Esophagus squamous epithelium (tissue), 4 donors: ENCODE results near the gene ZNF644.

ENCODE experiments used
- CTCF ChIP-seq, 6 experiments: fragments of 450-650 bp in 4 of 6; fragments of 200-600 bp in 2 of 6; sonication (generic) in 2 of 6; IDR thresholded peaks; one replicate each; pipeline ENCODE4 v1.5.1; 2016 to 2019; ENCODE audit warnings: antibody characterized with exemption in 6 of 6, mild to moderate bottlenecking in 4 of 6, moderate library complexity in 4 of 6
- POLR2A ChIP-seq, 4 donors: fragments of 450-650 bp; IDR thresholded peaks; one replicate each; pipeline ENCODE4 v1.6.1; 2017; ENCODE audit warnings: antibody characterized with exemption in 4 of 4, mild to moderate bottlenecking in 4 of 4, moderate library complexity in 3 of 4

- TF ChIP-seq POLR2A (IDR thresholded peaks at IDR 0.05) (no peak), CTCF (IDR thresholded peaks at IDR 0.05) (no peak)
Observed at GRCh38 chr1:91022518-91022929, 689 bp upstream of the ZNF644 start.
